ENCODE measurements around the gene MAPK8IP2.

DNA sequence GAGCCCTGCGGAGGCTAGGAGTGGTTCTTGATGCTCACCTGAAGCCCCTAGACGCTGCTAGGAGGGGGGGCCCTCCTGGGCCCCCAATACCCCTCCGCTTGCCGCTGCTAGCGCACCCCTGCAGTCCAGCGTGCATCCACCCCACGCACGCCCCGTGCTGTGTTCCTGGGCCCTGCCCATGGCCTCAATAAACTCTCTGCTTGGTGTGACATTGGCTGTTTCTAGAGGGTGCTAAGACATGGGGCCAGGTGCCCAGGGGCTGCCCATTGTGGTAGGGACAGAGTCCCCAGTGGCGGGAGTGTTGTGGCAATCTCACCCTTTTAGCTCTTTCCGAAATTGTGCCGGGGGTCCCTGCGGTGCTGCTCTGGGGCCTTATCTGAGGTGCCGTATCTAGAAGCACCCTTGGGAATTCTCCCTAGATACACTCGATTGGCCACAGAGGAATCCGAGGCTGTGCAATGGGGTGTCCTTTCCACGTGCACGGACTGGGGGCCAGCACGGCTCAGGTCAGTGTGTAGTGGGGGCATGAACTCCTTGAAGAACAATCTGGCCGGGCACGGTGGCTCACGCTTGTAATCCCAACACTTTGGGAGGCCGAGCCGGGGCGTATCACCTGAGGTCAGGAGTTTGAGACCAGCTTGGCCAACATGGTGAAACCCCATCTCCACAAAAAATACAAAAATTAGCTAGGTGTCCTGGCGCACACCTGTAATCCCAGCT lies 10.9 kb downstream of the MAPK8IP2 start:
- TF ChIP-seq, protein P1, sequence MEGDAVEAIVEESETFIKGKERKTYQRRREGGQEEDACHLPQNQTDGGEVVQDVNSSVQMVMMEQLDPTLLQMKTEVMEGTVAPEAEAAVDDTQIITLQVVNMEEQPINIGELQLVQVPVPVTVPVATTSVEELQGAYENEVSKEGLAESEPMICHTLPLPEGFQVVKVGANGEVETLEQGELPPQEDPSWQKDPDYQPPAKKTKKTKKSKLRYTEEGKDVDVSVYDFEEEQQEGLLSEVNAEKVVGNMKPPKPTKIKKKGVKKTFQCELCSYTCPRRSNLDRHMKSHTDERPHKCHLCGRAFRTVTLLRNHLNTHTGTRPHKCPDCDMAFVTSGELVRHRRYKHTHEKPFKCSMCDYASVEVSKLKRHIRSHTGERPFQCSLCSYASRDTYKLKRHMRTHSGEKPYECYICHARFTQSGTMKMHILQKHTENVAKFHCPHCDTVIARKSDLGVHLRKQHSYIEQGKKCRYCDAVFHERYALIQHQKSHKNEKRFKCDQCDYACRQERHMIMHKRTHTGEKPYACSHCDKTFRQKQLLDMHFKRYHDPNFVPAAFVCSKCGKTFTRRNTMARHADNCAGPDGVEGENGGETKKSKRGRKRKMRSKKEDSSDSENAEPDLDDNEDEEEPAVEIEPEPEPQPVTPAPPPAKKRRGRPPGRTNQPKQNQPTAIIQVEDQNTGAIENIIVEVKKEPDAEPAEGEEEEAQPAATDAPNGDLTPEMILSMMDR (CRISPR knock-in tag; IDR thresholded peaks at IDR 0.05), result no peak
- TF ChIP-seq, protein P2, sequence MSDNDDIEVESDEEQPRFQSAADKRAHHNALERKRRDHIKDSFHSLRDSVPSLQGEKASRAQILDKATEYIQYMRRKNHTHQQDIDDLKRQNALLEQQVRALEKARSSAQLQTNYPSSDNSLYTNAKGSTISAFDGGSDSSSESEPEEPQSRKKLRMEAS (IDR thresholded peaks at IDR 0.05), result no peak
- TF ChIP-seq KAT8 (CRISPR knock-in tag; IDR thresholded peaks at IDR 0.05) (no peak), HDAC6 (IDR thresholded peaks at IDR 0.05; ENCODE audit: low read depth, low read length) (no peak), YY1 (IDR thresholded peaks at IDR 0.05; ENCODE audit: insufficient read depth, insufficient replicate concordance, low read depth, low read length) (no peak), ETV6 (CRISPR knock-in tag; conservative IDR thresholded peaks at IDR 0.05) (no peak), NR3C1 (CRISPR knock-in tag; IDR thresholded peaks at IDR 0.05) (no peak), STAT5B (CRISPR knock-in tag; IDR thresholded peaks at IDR 0.05) (no peak), ZKSCAN1 (IDR thresholded peaks at IDR 0.05; ENCODE audit: low read length) (no peak), EZH2 (conservative IDR thresholded peaks at IDR 0.05; ENCODE audit: low read depth, low read length) (no peak)
- TF ChIP-seq, protein P3, sequence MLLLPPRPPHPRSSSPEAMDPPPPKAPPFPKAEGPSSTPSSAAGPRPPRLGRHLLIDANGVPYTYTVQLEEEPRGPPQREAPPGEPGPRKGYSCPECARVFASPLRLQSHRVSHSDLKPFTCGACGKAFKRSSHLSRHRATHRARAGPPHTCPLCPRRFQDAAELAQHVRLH (CRISPR knock-in tag; IDR thresholded peaks at IDR 0.05; ENCODE audit: borderline replicate concordance, low read depth), result no peak
- TF ChIP-seq, protein P4, sequence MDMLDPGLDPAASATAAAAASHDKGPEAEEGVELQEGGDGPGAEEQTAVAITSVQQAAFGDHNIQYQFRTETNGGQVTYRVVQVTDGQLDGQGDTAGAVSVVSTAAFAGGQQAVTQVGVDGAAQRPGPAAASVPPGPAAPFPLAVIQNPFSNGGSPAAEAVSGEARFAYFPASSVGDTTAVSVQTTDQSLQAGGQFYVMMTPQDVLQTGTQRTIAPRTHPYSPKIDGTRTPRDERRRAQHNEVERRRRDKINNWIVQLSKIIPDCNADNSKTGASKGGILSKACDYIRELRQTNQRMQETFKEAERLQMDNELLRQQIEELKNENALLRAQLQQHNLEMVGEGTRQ (IDR thresholded peaks at IDR 0.05; ENCODE audit: low read depth, low read length), result no peak
- TF ChIP-seq, protein P4 (CRISPR knock-in tag; IDR thresholded peaks at IDR 0.05; ENCODE audit: borderline replicate concordance), result no peak
